HG02885 (cell line): ENCODE results near the gene NEK6.

Source experiments
- ATAC-seq: cut with Tn5 transposase; IDR thresholded peaks from one replicate; pipeline ENCODE4 v1.9.1; 2021; ENCODE audit warnings: mild to moderate bottlenecking; ENCODE audit not compliant: unreplicated experiment, poor library complexity

The NEK6 gene

GRCh38 chr9:124257844-124258606 lies at the start of gene NEK6:
Gene NEK6, plus strand, starts transcription at chr9:124257949. Its CDS starts 44,016 bp downstream, at chr9:124301965.
- peak; percentile 26 for ATAC-seq

GRCh38 chr9:124208571-124208970 lies 49.2 kb upstream of the NEK6 start:
- ATAC-seq: no peak

GRCh38 chr9:124209279-124209678 lies 48.5 kb upstream of the NEK6 start:
- ATAC-seq: no peak

GRCh38 chr9:124209774-124210173 lies 48.0 kb upstream of the NEK6 start:
- ATAC-seq: no peak

GRCh38 chr9:124210697-124211096 lies 47.1 kb upstream of the NEK6 start:
- peak; percentile 65 for ATAC-seq

- ATAC-seq: no peak
Observed at GRCh38 chr9:124212381-124213050, 45.2 kb upstream of the NEK6 start.

GRCh38 chr9:124213396-124213795 lies 44.4 kb upstream of the NEK6 start:
- no peak for ATAC-seq

GRCh38 chr9:124214116-124214515 lies 43.6 kb upstream of the NEK6 start:
- no peak for ATAC-seq

GRCh38 chr9:124214596-124215367 lies 43.0 kb upstream of the NEK6 start:
- no peak for ATAC-seq

GRCh38 chr9:124215368-124215910 lies 42.3 kb upstream of the NEK6 start:
- no peak for ATAC-seq

GRCh38 chr9:124215956-124216355 lies 41.8 kb upstream of the NEK6 start:
- no peak for ATAC-seq

- peak; percentile 26 for ATAC-seq
Observed at GRCh38 chr9:124216474-124217176, 41.1 kb upstream of the NEK6 start.

- ATAC-seq: no peak
Observed at GRCh38 chr9:124217836-124218437, 39.8 kb upstream of the NEK6 start.

- ATAC-seq: peak; percentile 68
Observed at GRCh38 chr9:124218438-124218982, 39.2 kb upstream of the NEK6 start.

- peak; percentile 22 for ATAC-seq
Observed at GRCh38 chr9:124218987-124219461, 38.7 kb upstream of the NEK6 start.

GRCh38 chr9:124220946-124221451 lies 36.8 kb upstream of the NEK6 start:
- ATAC-seq: no peak

- no peak for ATAC-seq
Observed at GRCh38 chr9:124221676-124222075, 36.1 kb upstream of the NEK6 start.

- no peak for ATAC-seq
Observed at GRCh38 chr9:124222109-124222508, 35.6 kb upstream of the NEK6 start.
